ENCODE measurements around the gene TIGD1.

The TIGD1 gene

DNA sequence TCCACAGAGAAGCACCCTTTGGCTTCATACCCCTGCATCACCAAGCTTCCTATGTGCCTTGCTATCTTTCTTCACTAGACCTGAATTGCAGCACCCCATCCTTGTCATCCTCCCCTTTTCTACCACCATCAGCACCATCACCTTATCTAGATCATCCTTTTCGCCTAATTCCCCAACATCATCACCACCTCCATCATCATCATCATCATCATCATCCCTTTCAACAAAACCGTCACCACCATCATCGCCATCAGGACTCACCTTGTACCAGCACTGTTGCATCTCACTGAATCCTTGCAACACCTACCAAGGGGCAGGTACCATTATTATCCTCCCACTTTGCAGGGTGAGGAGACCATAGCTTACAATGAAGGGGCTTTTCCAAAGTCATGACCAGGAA, 51.9 kb downstream of the TIGD1 start:
- no peak overlapping the region for H3K4me3 ChIP-seq (ENCODE audit: low read length)
- no peak for TF ChIP-seq ZNF274 (IDR thresholded peaks at IDR 0.05; ENCODE audit: low read depth, low read length)
